ENCODE results near the gene DHX57.

Gene DHX57

GRCh38 chr2:38873763-38874162 lies 2.0 kb downstream of the DHX57 start:
- no peak overlapping the region for H3K4me3 ChIP-seq (ENCODE audit: low read length)
- H3K9me2 ChIP-seq (replicated peaks; ENCODE audit: control insufficient read depth, low read length), result no peaks in the 10 kb centered on the region
- no peaks in the 10 kb centered on the region for H3K9me3 ChIP-seq (ENCODE audit: control insufficient read depth, insufficient read depth, low read length)
- no peaks in the 10 kb centered on the region for H3K27me3 ChIP-seq (ENCODE audit: control insufficient read depth, low read length)
- H4K20me1 ChIP-seq (ENCODE audit: control insufficient read depth, insufficient read depth, low read depth, low read length), result no peaks in the 10 kb centered on the region
- H3K27ac ChIP-seq (ENCODE audit: low read depth, low read length), result no peak overlapping the region
- H3F3A ChIP-seq (ENCODE audit: control insufficient read depth, insufficient read depth), result no peaks in the 10 kb centered on the region
- peaks cover 19% of the 10 kb centered on the region for H3K79me2 ChIP-seq (ENCODE audit: control insufficient read depth, low read length)
- TF ChIP-seq EZH2phosphoT487 (IDR thresholded peaks at IDR 0.05; ENCODE audit: borderline replicate concordance, low read length), result no peak
- TF ChIP-seq CTCF (IDR thresholded peaks at IDR 0.05; ENCODE audit: low read depth, low read length, poor library complexity, severe bottlenecking), result no peak
- no peaks in the 10 kb centered on the region for H3K36me3 ChIP-seq (ENCODE audit: control insufficient read depth, low read length)
- peaks cover 13% of the 10 kb centered on the region for H3K4me1 ChIP-seq (ENCODE audit: control insufficient read depth, low read length)
- no peak overlapping the region for H3K4me2 ChIP-seq (ENCODE audit: low read length)

GRCh38 chr2:38871432-38871831 lies 4.3 kb downstream of the DHX57 start:
- Histone ChIP-seq H3K27ac (ENCODE audit: low read depth, low read length) (no peak overlapping the region), H3K36me3 (ENCODE audit: control insufficient read depth, low read length) (no peaks in the 10 kb centered on the region), H4K20me1 (ENCODE audit: control insufficient read depth, insufficient read depth, low read depth, low read length) (no peaks in the 10 kb centered on the region), H3K9me3 (ENCODE audit: control insufficient read depth, insufficient read depth, low read length) (no peaks in the 10 kb centered on the region), H3K9me2 (replicated peaks; ENCODE audit: control insufficient read depth, low read length) (no peaks in the 10 kb centered on the region), H3K4me1 (ENCODE audit: control insufficient read depth, low read length) (peaks cover 11% of the 10 kb centered on the region), H3F3A (ENCODE audit: control insufficient read depth, insufficient read depth) (no peaks in the 10 kb centered on the region), H3K4me2 (ENCODE audit: low read length) (no peak overlapping the region), H3K27me3 (ENCODE audit: control insufficient read depth, low read length) (no peaks in the 10 kb centered on the region), H3K79me2 (ENCODE audit: control insufficient read depth, low read length) (peaks cover 19% of the 10 kb centered on the region), H3K4me3 (ENCODE audit: low read length) (no peak overlapping the region)
- TF ChIP-seq EZH2phosphoT487 (IDR thresholded peaks at IDR 0.05; ENCODE audit: borderline replicate concordance, low read length) (no peak), CTCF (IDR thresholded peaks at IDR 0.05; ENCODE audit: low read depth, low read length, poor library complexity, severe bottlenecking) (no peak)

- H3K27me3 ChIP-seq (ENCODE audit: control insufficient read depth, low read length), result no peaks in the 10 kb centered on the region
- H3K4me3 ChIP-seq (ENCODE audit: low read length), result no peak overlapping the region
- no peak overlapping the region for H3K27ac ChIP-seq (ENCODE audit: low read depth, low read length)
- H4K20me1 ChIP-seq (ENCODE audit: control insufficient read depth, insufficient read depth, low read depth, low read length), result no peaks in the 10 kb centered on the region
- no peaks in the 10 kb centered on the region for H3K9me3 ChIP-seq (ENCODE audit: control insufficient read depth, insufficient read depth, low read length)
- no peak for TF ChIP-seq CTCF (IDR thresholded peaks at IDR 0.05; ENCODE audit: low read depth, low read length, poor library complexity, severe bottlenecking)
- no peak for TF ChIP-seq EZH2phosphoT487 (IDR thresholded peaks at IDR 0.05; ENCODE audit: borderline replicate concordance, low read length)
- no peak overlapping the region for H3K4me2 ChIP-seq (ENCODE audit: low read length)
- no peaks in the 10 kb centered on the region for H3F3A ChIP-seq (ENCODE audit: control insufficient read depth, insufficient read depth)
- no peaks in the 10 kb centered on the region for H3K4me1 ChIP-seq (ENCODE audit: control insufficient read depth, low read length)
- peaks cover 10% of the 10 kb centered on the region for H3K36me3 ChIP-seq (ENCODE audit: control insufficient read depth, low read length)
- H3K9me2 ChIP-seq (replicated peaks; ENCODE audit: control insufficient read depth, low read length), result no peaks in the 10 kb centered on the region
- 0 out of 2 replicates have a peak, but pooled peaks cover 3% of the 10 kb centered on the region for H3K79me2 ChIP-seq (ENCODE audit: control insufficient read depth, low read length)
Measured at GRCh38 chr2:38866773-38867443, 8.8 kb downstream of the DHX57 start.
